OCI-LY1 (cell line): Measurements from ENCODE around the gene COA8.

Source experiments
- CTCF ChIP-seq: fragments of 200-600 bp; sonication (generic), shearing (Covaris generic); IDR thresholded peaks from 2 replicates; pipeline ENCODE4 v1.5.1; 2017; ENCODE audit warnings: mild to moderate bottlenecking, antibody characterized with exemption, low read length, moderate library complexity, mixed read lengths
- EZH2 ChIP-seq: fragments of 200-600 bp; sonication (generic), shearing (Covaris generic); IDR thresholded peaks from 2 replicates; pipeline ENCODE4 v1.8.0; 2017; ENCODE audit warnings: borderline replicate concordance, mixed run types, mild to moderate bottlenecking, antibody characterized with exemption, low read length, moderate library complexity, mixed read lengths

- TF ChIP-seq CTCF (no peak), EZH2 (no peak)
These were observed 26.1 kb upstream of the COA8 start for GRCh38 chr14:103536693-103537092.
